Hypothalamus (tissue), 51 donors: ENCODE data around the gene TOM1L2.
"Not testable (repeated sequence)": the region's sequence is repeated elsewhere in the genome, so short reads cannot be mapped to it uniquely, and the experiment has no call there.

Source experiments
- DNase-seq, 51 donors: peaks; one replicate each; lab custom pipeline; 2025; lab: John Stamatoyannopoulos, UW

The TOM1L2 gene

GRCh38 chr17:17926840-17927449 lies 45.3 kb downstream of the TOM1L2 start:
- DNase-seq = peak in 9 of 51 donors; percentile 16 to 46 (median 27)

DNA sequence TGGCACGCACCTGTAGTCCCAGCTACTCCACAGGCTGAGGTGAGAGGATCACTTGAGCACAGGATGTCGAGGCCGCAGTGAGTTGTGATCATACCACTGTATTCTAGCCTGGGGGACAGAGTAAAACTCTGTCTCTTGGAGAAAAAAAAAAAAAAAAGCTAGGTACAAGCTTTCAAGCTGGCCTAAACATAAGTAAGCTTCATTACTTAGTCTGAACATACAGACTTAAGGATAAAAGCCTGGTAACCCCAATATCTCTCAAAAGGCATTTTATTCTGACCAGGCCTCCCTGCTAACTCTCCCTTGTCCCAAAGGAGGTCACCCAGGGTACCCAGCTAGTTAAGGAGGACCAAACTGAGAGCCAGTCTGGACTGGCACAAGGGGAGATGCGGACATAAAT lies 46.2 kb downstream of the TOM1L2 start:
- DNase-seq = no peak

GRCh38 chr17:17924857-17925250 lies 47.3 kb downstream of the TOM1L2 start:
- no peak for DNase-seq

- DNase-seq = no peak
These were observed 47.9 kb downstream of the TOM1L2 start for GRCh38 chr17:17924131-17924856.

DNA sequence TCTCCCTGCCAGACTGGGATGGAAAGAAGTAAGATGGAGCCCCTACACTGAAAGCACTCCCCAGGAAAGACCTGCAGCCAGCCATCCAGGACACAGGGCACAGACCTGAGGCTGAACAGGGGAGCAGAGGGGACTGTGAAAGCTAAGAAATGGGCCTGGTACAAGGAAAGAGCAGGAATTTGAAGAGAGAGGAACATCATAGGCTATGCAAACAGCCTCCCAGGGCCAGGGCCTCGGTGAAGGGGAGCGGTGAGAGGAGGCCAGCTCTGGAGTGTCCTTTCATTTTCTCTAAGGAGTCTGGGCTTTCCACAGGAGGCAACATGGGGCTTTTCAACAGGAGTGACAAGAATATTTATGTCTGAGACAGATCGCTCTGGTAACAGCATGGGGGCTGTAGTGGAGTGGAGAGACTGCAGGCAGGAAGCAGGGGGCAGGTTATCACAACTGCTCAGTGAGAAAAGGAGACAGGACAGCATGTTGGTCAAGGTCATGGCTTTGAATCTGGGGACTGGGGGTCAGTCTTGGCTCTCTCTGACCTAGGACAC lies 50.1 kb downstream of the TOM1L2 start:
- no peak for DNase-seq

DNA sequence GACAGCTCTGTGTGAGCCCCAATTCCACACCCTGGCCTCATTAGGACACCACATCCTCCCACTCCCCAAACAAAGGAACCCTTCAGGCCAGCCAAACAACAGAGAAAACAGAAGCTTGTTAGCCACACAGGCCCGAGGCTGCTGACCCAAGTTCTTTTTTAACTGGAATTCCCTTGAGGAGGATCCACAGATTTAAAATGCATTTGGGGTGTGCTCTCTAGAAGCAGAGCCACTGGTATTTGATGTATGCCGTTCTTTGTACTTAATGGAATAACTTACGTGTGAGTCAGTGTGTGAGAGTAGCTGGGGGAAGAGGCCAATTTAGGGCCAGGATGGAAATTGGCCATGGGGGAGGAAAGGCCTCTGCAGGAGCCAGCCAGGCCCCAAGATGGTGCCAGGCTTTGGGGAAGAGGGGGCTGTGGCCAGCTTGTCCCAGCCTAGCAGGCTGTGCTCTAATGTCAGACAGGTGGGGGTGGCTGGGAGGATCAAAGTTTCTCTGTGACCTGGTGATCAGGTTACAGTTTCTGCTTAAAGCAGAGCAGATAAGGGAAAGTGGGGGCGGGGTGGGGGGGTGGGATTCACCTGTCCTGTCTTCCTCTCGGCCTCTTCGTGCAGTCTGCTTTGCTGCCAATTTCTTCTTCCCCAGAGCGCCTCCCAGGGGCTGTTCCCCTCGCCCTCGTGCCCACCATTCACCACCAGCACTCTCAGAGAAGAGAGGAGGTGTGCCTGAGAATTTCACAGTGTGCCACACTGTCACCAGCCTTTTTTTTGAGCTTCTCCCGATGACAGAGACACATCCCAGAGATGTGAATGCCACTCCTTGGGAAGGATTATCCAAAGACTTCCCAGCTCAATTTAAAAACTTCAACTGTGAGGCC lies 50.8 kb downstream of the TOM1L2 start:
- DNase-seq = peak in 28 of 51 donors; percentile 18 to 81 (median 57)

DNA sequence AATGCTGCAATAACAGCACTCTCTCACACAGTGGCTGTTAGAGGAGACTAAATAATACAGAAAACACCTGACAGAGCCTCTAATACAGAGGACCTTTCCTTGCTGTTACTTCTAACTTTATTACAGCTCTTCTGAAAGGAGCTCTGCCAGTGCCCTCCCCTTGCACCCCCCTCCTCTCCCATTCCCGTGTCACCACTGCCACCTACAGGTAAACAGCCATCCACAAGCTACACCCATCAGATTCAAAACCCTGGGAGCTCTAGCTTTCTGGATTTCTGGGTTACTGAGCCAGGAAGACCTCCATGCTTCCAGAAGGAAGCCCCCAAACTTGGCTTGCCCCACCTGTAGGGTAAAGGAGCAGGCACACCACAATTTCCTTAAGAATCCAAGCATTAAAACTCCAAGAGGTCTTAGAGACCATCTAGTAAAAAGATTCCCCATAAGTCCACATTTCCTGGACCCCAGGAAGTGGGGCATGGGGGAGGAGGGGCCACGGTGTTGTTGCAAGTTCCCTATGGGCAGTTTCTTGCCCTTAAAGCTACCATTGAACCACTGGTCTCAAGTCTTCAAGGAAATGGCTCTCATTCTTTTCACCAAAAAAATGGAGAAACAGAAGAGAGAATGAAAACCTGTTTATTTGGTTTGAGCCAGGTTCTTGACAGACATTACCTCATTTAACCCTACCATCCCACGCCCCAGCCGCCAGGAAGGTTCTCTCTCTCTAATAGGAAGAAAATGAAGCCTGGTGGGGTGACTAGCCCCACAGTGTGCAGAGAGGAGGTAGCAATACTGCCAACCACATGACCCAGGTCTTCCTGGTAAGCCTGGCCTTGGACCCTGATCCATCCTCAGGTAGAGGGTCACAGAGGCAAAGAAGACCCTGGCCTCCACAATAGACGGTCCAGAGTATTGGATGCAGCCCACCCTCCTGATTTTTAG lies 52.8 kb downstream of the TOM1L2 start:
- peak in 38 of 51 donors; percentile 15 to 84 (median 49) for DNase-seq

GRCh38 chr17:17917394-17917793 lies 54.8 kb downstream of the TOM1L2 start:
- no peak for DNase-seq

DNA sequence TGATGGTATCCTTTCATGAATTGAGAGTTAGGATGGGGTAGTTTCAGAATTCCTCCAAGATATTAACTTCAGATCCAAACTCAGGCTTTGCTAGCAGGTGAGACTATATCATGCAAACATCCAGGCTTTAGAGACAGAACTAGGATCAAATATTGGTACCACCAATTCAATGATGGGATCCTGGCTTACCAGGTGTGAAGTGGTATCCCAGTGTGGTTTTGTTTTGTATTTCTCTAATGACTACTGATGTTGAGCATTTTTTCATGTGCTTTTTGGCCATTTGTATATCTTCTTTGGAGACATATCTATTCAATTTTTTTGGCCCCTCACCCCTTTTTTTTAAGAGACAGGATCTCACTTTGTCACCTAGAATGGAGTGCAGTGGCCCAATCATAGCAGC lies 57.0 kb downstream of the TOM1L2 start:
- DNase-seq = no peak

DNA sequence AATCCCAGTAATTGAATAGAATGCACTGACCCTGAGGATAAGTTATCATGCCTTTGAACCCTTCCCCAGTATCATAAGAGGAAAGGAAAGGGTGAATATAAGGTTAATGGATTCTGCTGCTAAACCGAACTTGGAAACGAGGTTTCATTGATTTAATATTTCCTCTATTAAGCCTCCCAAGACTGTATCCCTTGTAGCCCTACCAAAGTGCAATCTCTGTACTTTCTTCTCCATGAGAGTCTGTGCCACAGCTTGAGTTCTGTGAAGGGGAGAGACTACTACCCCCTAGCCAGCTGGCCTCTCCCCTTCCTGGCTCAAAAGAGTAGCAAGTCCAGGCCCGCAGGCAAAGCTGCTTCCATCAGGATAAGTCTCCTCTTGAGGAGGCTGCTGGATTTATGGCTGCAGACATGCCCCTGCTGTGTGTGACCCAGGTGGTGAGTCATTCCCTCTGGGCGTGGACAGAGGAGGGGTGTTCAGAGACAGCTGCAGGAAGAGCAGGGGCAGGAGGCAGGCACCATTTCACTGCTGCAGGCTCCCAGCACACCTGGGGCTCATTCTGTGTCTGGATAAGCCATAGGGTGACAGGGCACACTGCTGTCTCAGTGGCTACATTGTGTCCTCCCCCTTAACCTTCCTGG lies 58.4 kb downstream of the TOM1L2 start:
- DNase-seq = peak in 8 of 51 donors; percentile 19 to 60 (median 29)

DNA sequence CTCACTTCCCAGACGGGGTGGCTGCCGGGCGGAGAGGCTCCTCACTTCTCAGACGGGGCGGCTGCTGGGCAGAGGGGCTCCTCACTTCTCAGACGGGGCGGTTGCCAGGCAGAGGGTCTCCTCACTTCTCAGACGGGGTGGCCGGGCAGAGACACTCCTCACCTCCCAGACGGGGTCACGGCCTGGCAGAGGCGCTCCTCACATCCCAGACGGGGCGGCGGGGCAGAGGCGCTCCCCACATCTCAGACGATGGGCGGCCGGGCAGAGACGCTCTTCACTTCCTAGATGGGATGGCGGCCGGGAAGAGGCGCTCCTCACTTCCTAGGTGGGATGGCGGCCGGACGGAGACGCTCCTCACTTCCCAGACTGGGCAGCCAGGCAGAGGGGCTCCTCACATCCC lies 59.9 kb downstream of the TOM1L2 start:
- DNase-seq = not testable (repeated sequence)

- peak in 2 of 51 donors; percentile 30 to 39 for DNase-seq
These were observed 61.1 kb downstream of the TOM1L2 start for GRCh38 chr17:17911001-17911613.

- DNase-seq = no peak
These were observed 62.1 kb downstream of the TOM1L2 start for GRCh38 chr17:17910060-17910459.

- no peak for DNase-seq
These were observed 63.1 kb downstream of the TOM1L2 start for GRCh38 chr17:17909078-17909477.

- no peak for DNase-seq
These were observed 64.7 kb downstream of the TOM1L2 start for GRCh38 chr17:17907469-17907868.

GRCh38 chr17:17906418-17907215 lies 65.6 kb downstream of the TOM1L2 start:
- no peak for DNase-seq

GRCh38 chr17:17905036-17905320 lies 67.2 kb downstream of the TOM1L2 start:
- no peak for DNase-seq
